Measurements from ENCODE around the gene SNX8.
A peak's percentile ranks its signal among the peaks of the same experiment; 100 is the strongest.
"Not testable (repeated sequence)": the region's sequence is repeated elsewhere in the genome, so short reads cannot be mapped to it uniquely, and the experiment has no call there.

SNX8 gene, protein sequence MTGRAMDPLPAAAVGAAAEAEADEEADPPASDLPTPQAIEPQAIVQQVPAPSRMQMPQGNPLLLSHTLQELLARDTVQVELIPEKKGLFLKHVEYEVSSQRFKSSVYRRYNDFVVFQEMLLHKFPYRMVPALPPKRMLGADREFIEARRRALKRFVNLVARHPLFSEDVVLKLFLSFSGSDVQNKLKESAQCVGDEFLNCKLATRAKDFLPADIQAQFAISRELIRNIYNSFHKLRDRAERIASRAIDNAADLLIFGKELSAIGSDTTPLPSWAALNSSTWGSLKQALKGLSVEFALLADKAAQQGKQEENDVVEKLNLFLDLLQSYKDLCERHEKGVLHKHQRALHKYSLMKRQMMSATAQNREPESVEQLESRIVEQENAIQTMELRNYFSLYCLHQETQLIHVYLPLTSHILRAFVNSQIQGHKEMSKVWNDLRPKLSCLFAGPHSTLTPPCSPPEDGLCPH

DNA sequence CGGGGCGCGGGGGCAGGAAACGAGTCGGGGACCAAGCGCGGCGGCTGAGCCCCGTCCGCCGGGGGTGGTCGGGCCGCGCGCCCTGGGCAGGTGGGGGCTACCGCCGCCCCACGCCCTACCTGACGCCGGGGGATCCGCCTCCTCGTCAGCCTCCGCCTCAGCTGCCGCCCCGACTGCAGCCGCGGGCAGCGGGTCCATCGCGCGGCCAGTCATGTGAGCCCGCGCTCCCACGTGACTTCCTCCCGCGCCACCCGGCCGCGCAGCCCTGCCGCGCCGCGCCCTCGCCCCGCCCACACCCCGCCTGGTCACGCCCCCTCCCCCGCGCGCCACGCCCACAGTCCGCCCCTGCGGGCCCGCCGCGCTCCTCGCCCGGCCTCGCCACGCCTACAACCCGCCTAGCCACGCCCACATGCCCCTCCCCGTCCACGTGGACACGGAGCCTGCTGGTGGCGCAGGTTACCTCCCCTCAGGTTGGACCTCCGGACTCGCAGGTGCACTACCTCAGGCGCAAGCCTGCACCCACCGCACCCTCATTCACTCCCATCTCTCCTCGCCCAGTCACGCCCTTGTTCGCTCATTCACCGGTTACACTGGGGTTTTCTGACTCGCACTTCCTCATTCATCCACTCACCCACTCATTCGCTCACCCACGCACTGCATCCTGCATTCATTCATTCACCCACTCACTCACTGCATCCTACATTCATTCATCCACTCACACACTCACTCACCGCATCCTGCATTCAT, at the start of gene SNX8:
Gene SNX8 (minus strand): TSS at position 233 of the 747 bp plus-strand sequence. CDS start 20 bp downstream, at position 213.
- DNase-seq (ENCODE audit: low spot score): peak; percentile 100

DNA sequence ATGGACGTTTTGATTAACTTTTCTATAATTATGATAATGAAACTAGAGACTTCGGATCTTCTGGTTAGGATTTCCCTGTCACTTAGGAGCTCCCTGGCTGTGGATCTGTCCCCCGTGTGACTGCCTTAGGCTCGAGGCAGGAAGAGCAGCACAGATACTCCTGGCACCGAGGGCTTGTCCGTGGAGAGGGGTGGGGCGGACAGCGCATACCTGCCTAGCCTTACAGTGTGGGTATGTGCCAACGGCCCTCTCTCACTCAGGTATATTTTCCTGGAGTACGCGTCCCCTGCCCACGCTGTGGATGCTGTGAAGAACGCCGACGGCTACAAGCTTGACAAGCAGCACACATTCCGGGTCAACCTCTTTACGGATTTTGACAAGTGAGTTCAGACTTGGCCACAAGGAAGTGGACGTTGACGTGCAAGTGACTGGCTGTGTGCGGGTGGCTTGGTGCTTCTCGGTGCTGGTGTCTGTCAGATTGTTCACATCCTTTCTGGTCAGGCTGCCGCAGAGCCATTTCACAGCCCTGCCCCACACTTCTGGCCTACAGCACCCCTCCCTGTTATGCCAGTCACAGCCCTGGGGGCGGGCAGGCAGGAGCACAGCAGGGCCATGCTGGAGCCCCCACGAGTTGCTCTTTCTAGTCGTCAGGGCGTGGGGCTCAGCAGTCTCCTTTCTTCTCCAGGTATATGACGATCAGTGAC, 48.3 kb upstream of the SNX8 start:
- DNase-seq (ENCODE audit: low spot score): no peak

DNA sequence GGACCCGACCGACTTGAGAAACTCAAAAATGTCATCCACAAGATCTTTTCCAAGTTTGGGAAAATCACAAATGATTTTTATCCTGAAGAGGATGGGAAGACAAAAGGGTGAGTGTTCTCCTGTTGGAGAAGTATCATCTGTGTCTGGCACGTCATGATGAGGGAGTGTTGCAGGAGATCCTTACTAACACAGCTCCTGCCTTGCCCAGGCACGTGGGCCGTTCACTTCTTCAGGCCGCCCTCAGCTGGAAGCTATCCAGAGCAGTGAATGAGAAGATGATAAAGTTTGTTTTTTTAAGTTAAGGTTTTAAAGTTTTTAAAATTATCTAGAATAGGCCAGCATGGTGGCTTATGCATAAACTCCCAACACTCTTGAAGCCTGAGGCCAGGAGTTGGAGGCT, 46.6 kb upstream of the SNX8 start:
- no peak for DNase-seq (ENCODE audit: low spot score)

DNA sequence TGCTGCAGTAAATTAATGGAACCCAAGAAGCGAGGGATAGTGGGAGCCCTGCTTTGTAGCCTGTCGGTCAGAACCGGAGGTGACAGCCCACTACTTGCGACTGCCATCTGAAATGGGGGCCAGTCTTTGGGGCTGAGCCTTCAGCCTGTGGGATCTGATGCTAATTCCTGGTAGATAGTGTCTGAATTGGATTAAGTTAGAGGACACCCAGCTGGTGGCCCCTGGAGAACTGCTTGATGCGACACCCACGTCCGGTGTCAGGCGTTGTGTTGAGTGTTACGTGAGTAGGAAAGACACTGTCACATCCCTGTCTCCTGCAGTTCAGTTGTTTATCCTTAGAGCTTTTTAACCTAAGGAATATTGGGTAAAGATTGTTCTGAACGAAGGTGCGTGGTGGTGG, 45.4 kb upstream of the SNX8 start:
- DNase-seq (ENCODE audit: low spot score): no peak

DNA sequence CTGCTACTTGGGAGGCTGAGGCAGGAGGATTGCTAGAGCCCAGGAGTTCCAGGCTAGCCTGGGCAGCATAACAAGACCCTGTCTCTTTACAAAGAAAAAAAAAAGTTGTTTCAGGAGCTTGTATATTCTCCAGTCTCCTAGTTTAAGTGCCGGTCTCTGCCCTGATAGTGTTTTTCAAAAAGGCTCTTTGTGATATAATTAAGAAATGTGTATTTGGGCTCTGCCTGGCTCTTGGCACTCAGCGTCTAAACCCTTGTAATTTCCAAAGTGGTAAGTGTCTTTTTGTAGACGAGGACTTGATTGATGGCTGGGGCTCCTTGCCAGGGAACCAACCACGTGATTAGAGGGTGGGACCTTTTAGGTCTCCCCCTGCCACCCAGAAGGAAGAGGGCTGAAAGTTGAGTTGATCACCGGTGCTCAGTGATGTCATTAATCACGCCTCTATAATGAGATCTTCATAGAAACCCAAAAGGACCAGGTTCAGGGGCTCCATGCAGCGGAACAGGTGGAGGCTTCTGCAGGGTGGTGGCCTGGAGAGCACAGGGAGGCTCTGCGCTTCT, 44.8 kb upstream of the SNX8 start:
- DNase-seq (ENCODE audit: low spot score): no peak

DNA sequence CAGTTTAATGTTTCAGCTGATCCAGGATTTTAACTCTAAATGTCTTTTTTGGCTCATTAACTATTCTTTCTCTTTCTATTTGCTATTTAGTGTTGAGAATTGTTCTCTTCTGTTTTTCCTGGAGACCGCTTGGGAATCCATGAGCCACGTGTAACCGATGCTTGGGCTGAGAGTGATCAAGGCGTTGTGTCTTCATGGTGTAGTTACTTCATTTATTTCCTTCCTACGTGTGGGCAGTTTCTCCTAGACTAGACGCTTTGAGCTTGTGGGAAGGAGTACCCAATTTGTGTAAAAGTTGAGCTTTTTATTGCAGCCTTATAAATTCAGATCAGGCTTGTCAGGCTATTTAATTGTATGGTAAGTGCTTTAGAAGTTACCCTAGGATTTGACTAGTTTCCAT, 43.3 kb upstream of the SNX8 start:
- DNase-seq (ENCODE audit: low spot score): no peak

DNA sequence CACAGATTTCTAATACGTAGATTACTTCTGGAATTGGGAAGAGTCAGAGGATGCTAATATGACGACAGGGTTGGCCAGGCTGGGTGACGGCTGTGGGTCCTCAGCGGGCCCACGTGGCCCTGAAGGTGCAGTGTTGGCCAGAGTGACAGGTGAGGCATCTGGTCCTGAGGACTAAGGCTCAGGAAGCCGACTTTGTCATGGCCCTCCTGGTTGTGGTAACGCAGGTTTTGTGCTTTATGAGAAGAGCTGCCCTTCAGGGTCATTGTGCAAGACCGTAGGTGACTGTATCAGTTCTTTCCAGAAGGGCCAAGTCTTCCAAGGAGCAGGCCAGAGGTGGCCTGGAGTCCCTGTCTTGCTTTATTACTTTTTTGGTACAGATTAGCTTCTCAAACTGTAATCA, 42.9 kb upstream of the SNX8 start:
- no peak for DNase-seq (ENCODE audit: low spot score)

DNA sequence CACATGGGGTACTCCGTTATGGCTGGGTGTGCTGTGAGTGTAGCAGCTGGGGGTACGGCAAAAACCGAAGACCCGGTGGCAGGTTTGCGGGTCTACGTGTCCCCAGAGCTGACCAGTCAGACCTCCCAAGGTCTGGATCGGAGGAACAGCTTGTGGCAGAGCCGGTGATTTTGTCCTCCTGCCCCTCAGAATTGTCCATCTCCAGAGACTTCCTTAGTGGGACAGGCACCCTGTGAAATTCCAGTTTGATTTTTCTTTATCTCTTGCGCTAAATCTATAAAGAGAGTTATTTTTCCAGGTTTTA, 41.4 kb upstream of the SNX8 start:
- no peak for DNase-seq (ENCODE audit: low spot score)

DNA sequence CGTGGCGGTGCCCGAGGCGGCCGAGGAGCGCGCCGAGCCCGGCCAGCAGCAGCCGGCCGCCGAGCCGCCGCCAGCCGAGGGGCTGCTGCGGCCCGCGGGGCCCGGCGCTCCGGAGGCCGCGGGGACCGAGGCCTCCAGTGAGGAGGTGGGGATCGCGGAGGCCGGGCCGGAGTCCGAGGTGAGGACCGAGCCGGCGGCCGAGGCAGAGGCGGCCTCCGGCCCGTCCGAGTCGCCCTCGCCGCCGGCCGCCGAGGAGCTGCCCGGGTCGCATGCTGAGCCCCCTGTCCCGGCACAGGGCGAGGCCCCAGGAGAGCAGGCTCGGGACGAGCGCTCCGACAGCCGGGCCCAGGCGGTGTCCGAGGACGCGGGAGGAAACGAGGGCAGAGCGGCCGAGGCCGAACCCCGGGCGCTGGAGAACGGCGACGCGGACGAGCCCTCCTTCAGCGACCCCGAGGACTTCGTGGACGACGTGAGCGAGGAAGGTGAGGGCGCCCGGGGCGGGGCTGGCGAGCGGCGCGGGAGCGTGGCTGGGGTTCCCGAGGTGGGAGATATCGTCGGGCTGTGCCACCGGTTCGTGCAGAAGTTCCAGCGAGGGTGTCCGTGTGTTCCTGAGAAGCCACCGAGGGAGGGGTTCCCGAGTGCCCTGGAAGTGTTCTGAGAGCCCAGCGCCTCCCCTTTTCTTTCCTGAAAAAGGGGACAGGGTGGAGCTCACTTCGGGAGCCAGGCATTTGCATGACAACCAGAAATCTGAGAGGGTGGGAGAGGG, 40.9 kb upstream of the SNX8 start:
- DNase-seq (ENCODE audit: low spot score): peak; percentile 41

DNA sequence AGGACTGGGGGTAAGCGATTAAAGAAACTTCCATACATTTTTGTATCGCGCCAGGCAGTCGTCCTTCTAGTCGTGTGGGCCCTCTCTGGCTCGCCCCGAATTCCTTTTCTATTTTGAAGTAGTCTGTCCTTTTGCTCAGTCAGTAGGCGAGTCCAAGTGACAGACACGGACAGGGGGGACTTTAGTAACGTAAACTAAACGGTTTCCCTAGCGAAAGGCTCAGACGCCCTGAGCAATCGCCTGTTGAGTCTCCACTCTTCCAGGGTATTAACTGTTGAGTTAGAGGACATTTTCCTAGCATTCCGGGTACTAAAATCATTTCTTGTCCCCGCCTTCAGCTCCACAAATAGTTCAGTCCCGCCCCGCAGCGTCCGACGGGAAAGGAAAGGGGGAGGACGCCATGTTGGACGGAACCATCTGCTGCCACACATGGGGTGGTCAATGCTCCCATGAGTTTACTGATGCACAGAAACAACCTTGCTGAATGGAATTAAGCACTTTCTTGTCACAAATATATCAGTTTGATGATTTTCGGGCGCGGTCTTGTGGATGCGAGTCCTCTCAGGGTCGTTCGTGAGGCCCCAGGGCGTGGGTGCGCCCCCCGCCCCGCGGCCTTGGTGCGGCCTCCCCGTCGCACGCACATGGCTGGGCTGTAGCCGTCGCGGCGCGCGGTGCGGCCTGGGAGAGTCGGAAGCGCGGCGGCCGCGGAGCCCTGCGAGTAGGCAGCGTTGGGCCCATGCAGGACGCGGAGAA, 40.1 kb upstream of the SNX8 start, which contains the start of gene EIF3B:
Gene EIF3B (plus strand): TSS at position 642 of the 753 bp plus-strand sequence. CDS start 95 bp downstream, at position 737.
- DNase-seq (ENCODE audit: low spot score): peak; percentile 96

DNA sequence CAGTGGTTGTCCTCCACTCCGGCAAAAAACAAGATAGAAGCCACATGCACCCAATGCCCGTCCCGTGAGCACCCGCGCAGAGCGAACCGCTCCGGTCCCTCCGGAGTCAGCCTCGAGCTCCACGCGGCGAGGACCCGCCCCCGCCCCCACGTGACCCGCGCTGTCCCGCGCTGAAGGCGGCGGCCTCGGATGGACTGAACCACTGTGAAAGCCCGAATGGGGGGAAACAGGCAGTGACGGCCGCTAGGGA, 39.6 kb upstream of the SNX8 start:
- peak; percentile 97 for DNase-seq (ENCODE audit: low spot score)

DNA sequence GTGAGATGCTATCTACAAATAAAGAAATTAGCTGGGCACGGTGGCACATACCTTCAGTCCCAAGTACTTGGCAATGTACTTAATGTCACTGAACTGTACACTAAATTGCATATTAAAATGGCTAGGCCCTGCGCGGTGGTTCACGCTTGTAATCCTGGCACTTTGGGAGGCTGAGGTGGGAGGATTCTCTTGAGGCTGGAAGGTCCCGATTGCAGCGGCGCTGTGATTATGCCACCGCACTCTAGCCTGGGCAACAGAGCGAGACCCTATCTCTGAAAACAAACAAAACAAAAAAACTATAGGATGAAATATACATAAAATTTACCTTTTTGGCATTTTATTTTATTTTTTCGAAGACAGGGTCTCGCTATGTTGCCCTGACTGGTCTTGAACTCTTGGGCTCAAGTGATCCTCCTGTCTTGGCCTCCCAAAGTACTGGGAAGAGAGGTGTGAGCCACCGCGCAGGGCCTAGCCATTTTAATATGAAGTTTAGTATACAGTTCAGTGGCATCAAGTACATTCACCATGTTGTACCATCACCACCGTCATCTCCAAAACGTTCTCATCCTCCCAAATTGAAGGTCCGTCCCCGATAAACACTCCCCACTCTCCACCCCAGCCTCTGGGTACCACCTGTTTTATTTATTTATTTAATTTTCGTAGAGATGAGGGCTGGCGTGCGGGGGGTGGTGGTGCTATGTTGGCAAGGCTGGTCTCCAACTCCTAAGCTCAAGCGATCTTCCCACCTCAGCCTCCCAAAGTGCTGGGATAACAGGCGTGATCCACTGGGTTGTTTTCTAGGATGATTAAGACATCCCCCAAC, 39.1 kb upstream of the SNX8 start:
- no peak for DNase-seq (ENCODE audit: low spot score)

DNA sequence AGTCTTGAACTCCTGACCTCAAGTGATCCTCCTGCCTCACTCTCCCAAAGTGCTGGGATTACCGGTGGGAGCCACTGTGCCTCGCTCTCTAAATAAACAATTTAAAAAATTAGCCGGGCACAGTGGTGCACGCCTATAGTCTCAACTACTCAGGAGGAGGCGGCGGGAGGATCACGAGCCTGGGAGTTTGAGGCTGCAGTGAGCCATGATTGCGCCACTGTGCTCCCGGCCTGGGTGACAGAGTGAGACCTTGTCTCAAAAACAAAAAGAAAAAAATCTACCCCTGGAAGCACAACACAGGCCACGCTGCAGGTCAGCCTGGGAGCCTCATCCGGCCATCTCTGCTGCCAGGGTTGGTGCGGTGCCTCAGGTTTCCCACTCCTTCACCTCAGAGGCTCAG, 36.6 kb upstream of the SNX8 start:
- DNase-seq (ENCODE audit: low spot score): no peak

DNA sequence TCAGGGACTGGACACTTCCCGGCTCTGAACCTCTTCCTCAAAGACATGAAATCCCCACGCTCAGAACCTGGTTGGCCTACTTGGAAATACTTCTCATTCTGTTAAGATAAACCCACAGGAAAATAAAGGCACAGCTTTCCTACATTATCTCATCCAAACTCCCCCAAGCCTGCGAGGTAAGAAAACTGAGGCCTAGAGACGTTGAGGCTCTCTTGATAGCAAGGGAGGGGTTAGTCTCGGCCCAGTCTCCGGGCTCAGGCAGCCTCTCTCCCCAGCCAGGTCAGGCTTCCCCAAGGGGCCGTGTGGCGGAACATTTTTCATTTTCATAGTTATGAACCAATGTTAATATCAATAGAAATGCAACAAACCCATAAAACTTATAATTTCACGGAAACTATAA, 35.8 kb upstream of the SNX8 start:
- no peak for DNase-seq (ENCODE audit: low spot score)

DNA sequence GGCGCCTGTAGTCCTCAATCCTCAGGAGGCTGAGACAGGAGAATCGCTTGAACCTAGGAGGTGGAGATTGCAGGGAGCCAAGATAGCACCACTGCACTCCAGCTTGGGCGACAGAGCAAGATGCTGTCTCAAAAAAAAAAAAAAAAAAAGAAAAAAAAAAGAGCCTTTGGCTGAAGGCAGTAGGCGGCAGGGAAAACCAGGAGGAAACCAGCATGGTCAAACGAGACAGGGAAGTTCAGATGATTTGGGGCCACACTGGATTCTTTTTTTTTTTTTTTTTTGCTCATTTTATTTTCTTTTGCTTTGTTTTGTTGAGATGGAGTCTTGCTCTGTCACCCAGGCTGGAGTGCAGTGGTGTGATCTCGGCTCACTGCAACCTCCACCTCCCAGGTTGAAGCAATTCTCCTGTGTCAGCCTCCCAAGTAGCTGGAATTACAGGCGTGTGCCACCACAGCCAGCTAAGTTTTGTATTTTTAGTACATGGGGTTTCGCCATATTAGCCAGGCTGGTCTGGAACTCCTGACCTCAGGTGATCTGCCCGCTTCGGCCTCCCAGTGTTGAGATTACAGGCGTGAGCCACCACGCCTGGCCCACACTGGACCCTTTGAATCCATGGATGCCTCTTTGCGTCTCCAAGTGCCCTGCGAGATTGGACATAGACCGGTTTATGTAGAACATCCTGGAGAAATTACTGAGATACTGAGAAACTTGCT, 33.3 kb upstream of the SNX8 start:
- DNase-seq (ENCODE audit: low spot score): not testable (repeated sequence)

DNA sequence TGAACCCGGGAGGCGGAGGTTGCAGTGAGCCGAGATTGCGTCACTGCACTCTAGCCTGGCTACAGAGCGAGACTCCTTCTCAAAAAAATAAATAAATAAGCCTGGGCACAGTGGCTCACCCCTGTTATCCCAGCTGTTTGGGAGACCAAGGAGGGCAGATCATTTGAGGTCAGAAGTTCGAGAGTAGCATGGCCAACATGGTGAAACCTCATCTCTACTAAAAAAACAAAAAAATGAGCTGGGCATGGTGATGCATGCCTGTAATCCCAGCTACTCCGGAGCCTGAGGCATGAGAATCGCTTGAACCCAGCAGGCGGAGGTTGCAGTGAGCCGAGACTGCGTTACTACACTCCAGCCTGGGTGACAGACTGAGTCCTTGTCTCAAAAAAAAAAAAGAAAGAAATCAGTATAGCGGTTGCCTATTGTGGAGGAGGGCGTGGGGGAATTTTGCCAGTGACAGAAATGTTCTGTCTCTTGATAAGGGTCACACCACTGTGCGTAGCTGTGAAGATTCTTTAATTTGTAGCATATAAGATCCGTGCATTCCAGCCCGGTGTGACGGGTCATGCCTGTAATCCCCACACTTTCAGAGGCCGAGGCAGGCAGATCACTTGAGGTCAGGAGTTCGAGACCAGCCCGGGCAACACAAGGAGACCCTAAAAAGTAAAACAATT, 22.5 kb upstream of the SNX8 start:
- no peak for DNase-seq (ENCODE audit: low spot score)

DNA sequence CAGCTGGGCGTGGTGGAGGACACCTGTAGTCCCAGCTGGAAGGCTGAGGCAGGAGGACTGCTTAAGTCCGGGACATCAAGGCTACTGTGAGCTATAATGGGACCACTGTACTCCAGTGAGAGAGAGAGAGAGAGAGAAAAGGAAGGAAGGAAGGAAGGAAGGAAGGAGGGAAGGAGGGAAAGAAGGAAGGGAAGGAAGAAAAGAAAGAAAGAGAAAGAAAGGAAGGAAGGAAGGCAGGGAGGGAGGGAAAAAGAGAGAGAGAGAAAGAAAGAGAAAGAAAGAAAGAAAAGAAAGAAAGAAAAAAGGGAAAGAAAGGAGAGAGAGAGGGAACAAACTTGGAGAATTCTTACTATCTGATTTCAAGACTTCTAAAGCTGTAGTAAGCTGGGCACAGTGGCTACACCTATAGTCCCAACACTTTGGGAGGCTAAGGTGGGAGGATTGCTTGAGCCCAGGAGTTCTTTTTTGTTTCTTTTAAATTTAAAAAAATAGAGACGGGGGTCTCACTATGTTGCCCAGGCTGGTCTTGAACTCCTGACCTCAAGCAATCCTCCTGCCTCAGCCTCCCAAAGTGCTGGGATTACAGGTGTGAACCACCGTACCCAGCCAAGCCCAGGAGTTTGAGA, 18.5 kb upstream of the SNX8 start:
- not testable (repeated sequence) for DNase-seq (ENCODE audit: low spot score)

DNA sequence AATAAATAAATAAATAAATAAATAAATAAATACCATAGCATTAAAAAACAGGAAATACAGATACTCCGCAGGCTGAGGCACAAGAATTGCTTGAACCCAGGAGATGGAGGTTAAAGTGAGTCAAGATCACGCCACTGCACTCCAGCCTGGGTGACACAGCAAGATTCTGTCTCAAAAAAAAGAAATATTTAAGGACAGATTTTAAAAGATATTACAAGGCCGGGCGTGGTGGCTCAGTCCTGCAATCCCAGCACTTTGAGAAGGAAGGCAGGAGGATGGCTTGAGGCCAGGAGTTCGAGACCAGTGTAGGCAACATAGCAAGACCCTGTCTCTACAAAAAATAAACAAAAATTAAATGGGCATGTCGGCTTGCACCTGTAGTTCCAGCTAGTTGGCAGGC, 17.5 kb upstream of the SNX8 start:
- DNase-seq (ENCODE audit: low spot score): no peak

DNA sequence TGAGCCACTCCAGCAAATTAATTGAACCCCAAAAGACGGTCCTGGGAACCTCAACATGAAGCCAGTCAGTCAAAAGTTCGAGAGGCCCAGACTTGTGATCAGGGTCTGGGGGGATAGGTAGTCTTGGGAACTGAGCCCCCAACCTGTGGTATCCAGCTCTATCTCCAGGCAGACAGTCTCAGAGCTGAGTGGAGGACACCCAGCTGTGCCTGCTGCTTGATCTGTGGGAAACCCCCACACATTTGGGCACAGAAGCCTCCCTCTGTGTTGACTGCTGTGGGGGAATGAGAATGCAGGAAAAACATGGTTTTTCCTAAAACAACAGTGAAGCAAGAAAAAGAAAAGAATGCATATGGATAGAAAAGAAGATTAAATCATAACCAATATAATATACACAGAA, 16.3 kb upstream of the SNX8 start:
- no peak for DNase-seq (ENCODE audit: low spot score)

All from D341Med (cell line).